Panc1 (cell line): ENCODE measurements around the gene ATP6V0E2. TPM values are rescaled to one million over a fixed set of nuclear protein-coding genes. Genes with fewer than 3 reads are reported as not detected.
A peak's percentile ranks its signal among the peaks of the same experiment; 100 is the strongest.

Source experiments
- ATAC-seq: fragments of 200-7000 bp; cut with Tn5 transposase; 2 replicates; pipeline ENCODE4 v1.9.1; 2020; ENCODE audit warnings: mild to moderate bottlenecking, moderate library complexity
- BruUV-seq: library from RNA; stranded (reverse); fragments of 400-500 nt; replicated peaks from 2 replicates; lab custom pipeline; 2021; lab: Mats Ljungman, UMichigan
- CTCF ChIA-PET: fragments of 300-600 bp; sonication (Branson Sonifier 250); formaldehyde crosslinking; loops from one replicate; lab custom pipeline; 2022; ENCODE audit warnings: antibody characterized with exemption; lab: Charles Lee
- POLR2A ChIA-PET: fragments of 300-600 bp; sonication (Branson Sonifier 250); formaldehyde crosslinking; loops from one replicate; lab custom pipeline; 2022; ENCODE audit warnings: antibody characterized with exemption; lab: Charles Lee
- DNase-seq: peaks from one replicate; pipeline ENCODE4 v3.0.0-alpha.2; 2010; ENCODE audit warnings: low read depth, low spot score
- H3K27ac ChIP-seq: 2 replicates; pipeline ENCODE4 v1.5.1; 2011; ENCODE audit warnings: mild to moderate bottlenecking, low read length, inconsistent platforms
- H3K27me3 ChIP-seq: fragments of 200-500 bp; sonication (Bioruptor generic); 2 replicates; pipeline ENCODE4 v1.6.0; 2014; ENCODE audit warnings: low read length, inconsistent platforms; ENCODE audit not compliant: control insufficient read depth, insufficient read depth
- H3K36me3 ChIP-seq: fragments of 200-500 bp; sonication (Bioruptor generic); 2 replicates; pipeline ENCODE4 v1.5.1; 2014; ENCODE audit warnings: inconsistent platforms, mild to moderate bottlenecking, low read length, moderate library complexity; ENCODE audit not compliant: control insufficient read depth, insufficient read depth
- H3K4me1 ChIP-seq: 2 replicates; pipeline ENCODE4 v1.5.1; 2011; ENCODE audit warnings: inconsistent platforms, mild to moderate bottlenecking, low read length, moderate library complexity; ENCODE audit not compliant: control insufficient read depth, insufficient read depth
- H3K4me3 ChIP-seq, 2 experiments: 2 replicates each; pipeline ENCODE4 v1.5.1; 2011 to 2012; ENCODE audit warnings: low read depth in 2 of 2, low read length in 2 of 2, mild to moderate bottlenecking in 2 of 2, inconsistent platforms in 1 of 2, moderate library complexity in 1 of 2
- H3K9me3 ChIP-seq: fragments of 200-500 bp; sonication (Bioruptor generic); 2 replicates; pipeline ENCODE4 v1.5.1; 2014; ENCODE audit warnings: low read depth, mild to moderate bottlenecking, inconsistent platforms, low read length, moderate library complexity; ENCODE audit not compliant: control insufficient read depth, insufficient read depth
- CTCF ChIP-seq: fragments of 450-650 bp; IDR thresholded peaks from 2 replicates; pipeline ENCODE4 v1.5.1; 2017; ENCODE audit warnings: mild to moderate bottlenecking
- POLR2AphosphoS5 ChIP-seq: IDR thresholded peaks from 2 replicates; pipeline ENCODE4 v1.6.1; 2012; ENCODE audit warnings: mild to moderate bottlenecking, low read depth, low read length, moderate library complexity
- SIN3A ChIP-seq: IDR thresholded peaks from 2 replicates; pipeline ENCODE4 v1.6.1; 2012; ENCODE audit warnings: low read depth, mild to moderate bottlenecking, low read length, moderate library complexity, borderline replicate concordance; ENCODE audit not compliant: insufficient read depth
- TCF7L2 ChIP-seq: IDR thresholded peaks from 2 replicates; pipeline ENCODE4 v1.6.1; 2011; ENCODE audit warnings: mild to moderate bottlenecking, low read depth, low read length, inconsistent platforms
- in situ Hi-C: cut with HindIII; loops from 2 replicates; pipeline ENCODE4 v1.10.0; 2016; ENCODE audit warnings: low sequenced_read_pairs, low pct_unique_long_range_greater_than_20kb
- intact Hi-C: fragments of 100-400 bp; cut with micrococcal nuclease; formaldehyde crosslinking; loops from one replicate; pipeline ENCODE4 v1.10.0; 2022; ENCODE audit not compliant: unreplicated experiment
- total RNA-seq: library from RNA; stranded (reverse); gene quantifications from one replicate; pipeline ENCODE4 v1.2.1, GENCODE V29; 2021; ENCODE audit not compliant: unreplicated experiment
- TF ChIP-seq, protein P1 (sequence below), 2 experiments: IDR thresholded peaks; 2 replicates each; pipeline ENCODE4 v1.6.1; 2011 to 2012; ENCODE audit warnings: low read depth in 2 of 2, control low read depth in 1 of 2, low read length in 1 of 2, mild to moderate bottlenecking in 1 of 2, moderate library complexity in 1 of 2; ENCODE audit not compliant: insufficient read depth in 1 of 2

ATP6V0E2 gene
- total RNA-seq, 1 experiment from 2014 or later, result 44.7 TPM

DNA sequence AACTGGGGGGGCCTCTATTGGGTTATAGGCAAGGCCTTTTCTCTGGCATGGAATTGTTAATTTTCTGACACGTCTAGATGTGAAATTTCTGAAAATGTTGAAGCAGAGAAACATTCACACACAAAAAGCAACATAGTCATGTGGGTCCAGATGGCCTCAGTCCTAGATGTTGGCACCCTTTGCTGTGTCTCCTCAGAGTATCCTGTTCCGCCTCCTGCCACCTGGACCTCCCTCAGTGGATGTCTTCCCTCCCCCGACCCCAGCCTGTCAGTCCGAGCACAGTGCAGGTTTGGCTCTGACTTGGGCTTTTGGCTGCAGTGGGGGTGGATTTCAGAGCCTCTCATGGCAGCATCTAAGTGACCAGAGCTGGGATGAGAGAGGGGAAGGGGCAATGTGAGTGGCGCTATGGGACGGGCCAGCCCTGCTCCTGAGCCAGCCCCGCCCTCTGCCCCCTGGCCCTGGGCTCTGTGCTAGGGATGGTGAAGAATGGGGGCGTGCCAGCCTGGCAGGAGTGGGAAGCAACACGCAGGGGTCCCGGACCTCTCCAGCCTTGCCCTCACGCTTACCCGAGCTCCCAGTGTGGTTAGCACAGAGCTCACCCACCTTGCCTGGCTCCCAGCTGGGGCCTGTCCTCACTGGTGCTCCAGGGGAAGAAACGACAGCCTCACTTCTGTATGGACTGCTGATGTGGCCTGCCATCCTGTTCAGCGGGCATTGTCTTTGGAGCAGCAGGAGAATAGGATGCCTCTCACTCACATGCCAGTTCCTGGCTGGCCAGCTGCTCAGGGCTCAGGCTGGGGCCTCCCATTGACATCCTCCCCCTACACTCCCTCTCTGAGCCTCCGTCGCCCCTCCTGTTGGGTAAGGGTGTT, 6.2 kb downstream of the ATP6V0E2 start:
- TSS peak; percentile 84 for BruUV-seq
- Histone ChIP-seq H3K36me3 (no peaks in the 10 kb centered on the region), H3K9me3 (no peaks in the 10 kb centered on the region), H3K27me3 (no peaks in the 10 kb centered on the region), H3K27ac (no peak overlapping the region), H3K4me3 (no peak overlapping the region), H3K4me1 (no peaks in the 10 kb centered on the region; the same call in 1 of the 2 replicates)
- no peak for TF ChIP-seq TCF7L2
- ATAC-seq (no peak), DNase-seq (no peak)
- ChIA-PET POLR2A (no interaction called here), CTCF (interaction anchor here (0.7 kb wide), 1 partner anchor 573 kb away, joined by 3 read pairs; no protein-coding TSS in a partner anchor)
- in situ Hi-C loops (no loop called here), intact Hi-C loops (loop anchor here (5.0 kb wide), 2 partner anchors 167 to 397 kb away; no protein-coding TSS in a partner anchor)

DNA sequence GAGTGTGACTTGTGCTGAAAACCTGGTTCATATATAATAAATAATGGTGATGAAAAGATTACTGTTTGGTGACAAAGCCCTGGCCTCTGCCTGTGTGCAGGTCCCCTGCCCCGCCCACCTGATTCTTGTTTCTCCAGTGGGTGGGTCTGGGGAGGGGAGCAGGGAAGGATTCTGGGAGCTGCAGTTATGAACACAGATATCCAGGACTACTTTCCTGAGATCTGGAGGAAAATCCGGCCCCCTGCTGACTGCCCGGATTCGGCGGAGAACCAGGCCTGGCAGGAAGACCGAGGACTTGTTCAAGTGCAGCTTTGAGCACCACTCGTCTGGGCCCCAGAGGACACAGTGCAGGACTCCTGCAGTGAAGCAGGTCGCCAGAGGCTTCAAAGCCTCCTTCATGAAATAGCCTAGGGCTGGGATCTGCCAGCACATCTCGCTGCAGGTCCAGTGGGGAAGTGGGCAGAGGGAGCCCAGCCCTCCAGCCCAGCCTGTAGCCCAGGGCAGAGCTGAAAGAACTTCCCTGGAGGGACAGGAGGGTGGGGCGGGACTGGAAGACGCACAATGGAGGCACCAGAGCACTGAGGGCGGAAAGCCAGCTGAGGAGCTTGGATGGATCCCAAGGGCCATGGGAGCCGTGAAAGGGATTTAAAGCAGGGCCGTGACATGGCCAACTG, 7.0 kb downstream of the ATP6V0E2 start:
- Histone ChIP-seq H3K36me3 (no peaks in the 10 kb centered on the region), H3K27me3 (no peaks in the 10 kb centered on the region), H3K4me3 (no peak overlapping the region), H3K27ac (no peak overlapping the region), H3K9me3 (no peaks in the 10 kb centered on the region), H3K4me1 (no peaks in the 10 kb centered on the region; the same call in 1 of the 2 replicates)
- DNase-seq, result no peak
- POLR2A ChIA-PET, result no interaction called here
- intact Hi-C loops (loop anchor here (5.0 kb wide), 2 partner anchors 167 to 397 kb away; no protein-coding TSS in a partner anchor), in situ Hi-C loops (no loop called here)
- CTCF ChIA-PET, result interaction anchor here (0.7 kb wide), 1 partner anchor 572 kb away, joined by 3 read pairs; no protein-coding TSS in a partner anchor
- no TSS peak for BruUV-seq
- no peak for ATAC-seq
- TF ChIP-seq SIN3A, result no peak
- TF ChIP-seq CTCF, result no peak
- TF ChIP-seq POLR2AphosphoS5, result no peak
- TF ChIP-seq, protein P1, sequence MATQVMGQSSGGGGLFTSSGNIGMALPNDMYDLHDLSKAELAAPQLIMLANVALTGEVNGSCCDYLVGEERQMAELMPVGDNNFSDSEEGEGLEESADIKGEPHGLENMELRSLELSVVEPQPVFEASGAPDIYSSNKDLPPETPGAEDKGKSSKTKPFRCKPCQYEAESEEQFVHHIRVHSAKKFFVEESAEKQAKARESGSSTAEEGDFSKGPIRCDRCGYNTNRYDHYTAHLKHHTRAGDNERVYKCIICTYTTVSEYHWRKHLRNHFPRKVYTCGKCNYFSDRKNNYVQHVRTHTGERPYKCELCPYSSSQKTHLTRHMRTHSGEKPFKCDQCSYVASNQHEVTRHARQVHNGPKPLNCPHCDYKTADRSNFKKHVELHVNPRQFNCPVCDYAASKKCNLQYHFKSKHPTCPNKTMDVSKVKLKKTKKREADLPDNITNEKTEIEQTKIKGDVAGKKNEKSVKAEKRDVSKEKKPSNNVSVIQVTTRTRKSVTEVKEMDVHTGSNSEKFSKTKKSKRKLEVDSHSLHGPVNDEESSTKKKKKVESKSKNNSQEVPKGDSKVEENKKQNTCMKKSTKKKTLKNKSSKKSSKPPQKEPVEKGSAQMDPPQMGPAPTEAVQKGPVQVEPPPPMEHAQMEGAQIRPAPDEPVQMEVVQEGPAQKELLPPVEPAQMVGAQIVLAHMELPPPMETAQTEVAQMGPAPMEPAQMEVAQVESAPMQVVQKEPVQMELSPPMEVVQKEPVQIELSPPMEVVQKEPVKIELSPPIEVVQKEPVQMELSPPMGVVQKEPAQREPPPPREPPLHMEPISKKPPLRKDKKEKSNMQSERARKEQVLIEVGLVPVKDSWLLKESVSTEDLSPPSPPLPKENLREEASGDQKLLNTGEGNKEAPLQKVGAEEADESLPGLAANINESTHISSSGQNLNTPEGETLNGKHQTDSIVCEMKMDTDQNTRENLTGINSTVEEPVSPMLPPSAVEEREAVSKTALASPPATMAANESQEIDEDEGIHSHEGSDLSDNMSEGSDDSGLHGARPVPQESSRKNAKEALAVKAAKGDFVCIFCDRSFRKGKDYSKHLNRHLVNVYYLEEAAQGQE (IDR thresholded peaks at IDR 0.05; ENCODE audit: insufficient read depth in 1 of 2, low read depth in 2 of 2, low read length in 1 of 2), result no peak
- TF ChIP-seq TCF7L2, result no peak
